GM21576 (cell line): ENCODE data around the gene DEFB112.

ENCODE experiments used
- ATAC-seq: cut with Tn5 transposase; IDR thresholded peaks from one replicate; pipeline ENCODE4 v1.9.1; 2021; ENCODE audit warnings: mild to moderate bottlenecking, moderate library complexity; ENCODE audit not compliant: unreplicated experiment

DEFB112 gene

GRCh38 chr6:50003139-50003538, 46.6 kb downstream of the DEFB112 start:
- no peak for ATAC-seq

- ATAC-seq: no peak
Measured at GRCh38 chr6:49995278-49995677, 54.5 kb downstream of the DEFB112 start.
